ENCODE results near the gene SUCLA2. TPM values are rescaled to one million over a fixed set of nuclear protein-coding genes. Genes with fewer than 3 reads are reported as not detected.

The SUCLA2 gene
- total and polyA plus RNA-seq, 2 of the 8 experiments (the other 6 are each of a cell fraction or from before 2014, with no cell fraction given): 23.5 to 78.8 TPM

GRCh38 chr13:47903836-47904235, 97.2 kb downstream of the SUCLA2 start:
- H3K23me2 ChIP-seq (ENCODE audit: low read depth, low read length): no peaks in the 10 kb centered on the region
- H3K4me1 ChIP-seq (replicated peaks in 1 of 4; ENCODE audit: control insufficient read depth in 3 of 4, insufficient read depth in 4 of 4, low read length in 3 of 4): no peaks in the 10 kb centered on the region
- TF ChIP-seq POU5F1 (IDR thresholded peaks at IDR 0.05; ENCODE audit: low read depth, low read length) (no peak), TAF1 (IDR thresholded peaks at IDR 0.05; ENCODE audit: low read depth, low read length) (no peak), CTBP2 (IDR thresholded peaks at IDR 0.05; ENCODE audit: borderline replicate concordance, insufficient read depth, insufficient read length, low read length) (no peak), ATF3 (IDR thresholded peaks at IDR 0.05; ENCODE audit: insufficient read depth, low read depth, low read length) (no peak), JUN (IDR thresholded peaks at IDR 0.05; ENCODE audit: low read depth, low read length) (no peak), JUND (IDR thresholded peaks at IDR 0.05; ENCODE audit: low read length) (no peak), SUZ12 (IDR thresholded peaks at IDR 0.05; ENCODE audit: low read length) (no peak), EGR1 (IDR thresholded peaks at IDR 0.05; ENCODE audit: borderline replicate concordance, low read depth, low read length) (no peak), FOSL1 (IDR thresholded peaks at IDR 0.05; ENCODE audit: insufficient read depth, low read depth, low read length) (no peak), RAD21 (IDR thresholded peaks at IDR 0.05 in 1 of 2, conservative IDR thresholded peaks at IDR 0.05 in 1 of 2; ENCODE audit: low read depth in 2 of 2, low read length in 2 of 2) (no peak), USF2 (IDR thresholded peaks at IDR 0.05; ENCODE audit: low read length) (no peak)
- no peak overlapping the region for H4K5ac ChIP-seq (ENCODE audit: insufficient read length, low read depth, low read length)
- DNase-seq (ENCODE audit: low read depth in 1 of 2, low spot score in 2 of 2): no peak
- H3K4me2 ChIP-seq (ENCODE audit: insufficient read depth in 1 of 2, low read depth in 2 of 2, low read length in 2 of 2): no peak overlapping the region
- no peak overlapping the region for H3K56ac ChIP-seq (replicated peaks; ENCODE audit: insufficient read length, low read depth, low read length)
- no peak overlapping the region for H2AK5ac ChIP-seq (ENCODE audit: low read depth, low read length)
- H2BK12ac ChIP-seq (ENCODE audit: low read depth, low read length): no peak overlapping the region
- no peak overlapping the region for H2AFZ ChIP-seq (ENCODE audit: low read length)
- no peak overlapping the region for H4K91ac ChIP-seq (replicated peaks; ENCODE audit: insufficient read length, low read length)
- no peaks in the 10 kb centered on the region for H3K79me2 ChIP-seq (ENCODE audit: control insufficient read depth in 1 of 2, insufficient read depth in 2 of 2, low read length in 2 of 2)
- H4K20me1 ChIP-seq (replicated peaks in 1 of 2; ENCODE audit: control insufficient read depth in 1 of 2, insufficient read depth in 2 of 2, low read length in 2 of 2): no peaks in the 10 kb centered on the region
- H2BK15ac ChIP-seq (ENCODE audit: low read length): no peak overlapping the region
- no peak overlapping the region for H3K4ac ChIP-seq (replicated peaks; ENCODE audit: insufficient read length, low read depth, low read length)
- no peak overlapping the region for H3K23ac ChIP-seq (ENCODE audit: insufficient read length)
- no peaks in the 10 kb centered on the region for H3K9me3 ChIP-seq (ENCODE audit: insufficient read depth in 2 of 2, low read depth in 1 of 2, low read length in 1 of 2)
- no peaks in the 10 kb centered on the region for H3K27me3 ChIP-seq (replicated peaks in 1 of 4; ENCODE audit: control insufficient read depth in 3 of 4, extremely low read depth in 1 of 4, insufficient read depth in 3 of 4, low read length in 3 of 4)
- no peak overlapping the region for H2BK20ac ChIP-seq (ENCODE audit: low read length)
- H2BK5ac ChIP-seq (ENCODE audit: low read depth, low read length): no peak overlapping the region
- H3K4me3 ChIP-seq (ENCODE audit: extremely low read depth in 1 of 4, insufficient read depth in 2 of 4, low read depth in 3 of 4, low read length in 4 of 4): no peak overlapping the region
- H3K36me3 ChIP-seq (ENCODE audit: control insufficient read depth in 2 of 4, insufficient read depth in 4 of 4, low read length in 3 of 4): no peaks in the 10 kb centered on the region
- no peak overlapping the region for H3K27ac ChIP-seq (ENCODE audit: low read depth, low read length)
- no peak overlapping the region for H3K18ac ChIP-seq (ENCODE audit: extremely low read depth, low read length)
- H4K8ac ChIP-seq (ENCODE audit: extremely low read depth, insufficient read depth, low read length): no peak overlapping the region
- 84% methylated on average over 6 of the region's 6 CpGs; no CpG with 5 or more reads in 1 of the 2 experiments for WGBS, 2 experiments (ENCODE audit: extremely low coverage in 1 of 2, insufficient coverage in 1 of 2, insufficient read length in 1 of 2, insufficient replicate concordance in 2 of 2, low coverage in 1 of 2, low lambda C conversion rate in 2 of 2, missing lambda C conversion rate in 1 of 2)
- no peak overlapping the region for H3K9ac ChIP-seq (replicated peaks in 1 of 4; ENCODE audit: extremely low read depth in 1 of 4, low read depth in 3 of 4, low read length in 3 of 4)
- H3K14ac ChIP-seq (ENCODE audit: insufficient read length): no peak overlapping the region
- H3K79me1 ChIP-seq (ENCODE audit: low read depth, low read length): no peaks in the 10 kb centered on the region
- no peak for FAIRE-seq
- ChIA-PET CTCF (ENCODE audit: partially characterized antibody) (interaction anchor here (0.6 kb wide), 1 partner anchor 26 kb away, joined by 4 read pairs; no protein-coding TSS in a partner anchor), POLR2A (ENCODE audit: partially characterized antibody) (interaction anchor here (0.9 kb wide), 1 partner anchor 13 kb away, joined by 3 read pairs; no protein-coding TSS in a partner anchor)
- no peak overlapping the region for H2BK120ac ChIP-seq (replicated peaks; ENCODE audit: low read depth, low read length)
